ENCODE data around the gene CGGBP1.

Gene CGGBP1

GRCh38 chr3:88076712-88077111 is 17.9 kb upstream of the CGGBP1 start:
- TF ChIP-seq Cebpa-rat (IDR thresholded peaks at IDR 0.05), result no peak
- H3K36me3 ChIP-seq, result peaks cover 12 to 84% (median 64%) of the 10 kb centered on the region in 11 experiments; a peak in 21 of 22 replicates
- no peaks in the 10 kb centered on the region for H3K27me3 ChIP-seq
- no peaks in the 10 kb centered on the region for H3K4me1 ChIP-seq
- no peak overlapping the region for H3K9ac ChIP-seq
- H3K4me2 ChIP-seq, result no peak overlapping the region
- peaks cover 0 to 97% (median 17%) of the 10 kb centered on the region in 11 experiments; a peak in 13 of 22 replicates for H4K20me1 ChIP-seq
- no peak overlapping the region for H3K27ac ChIP-seq
- H3K9me3 ChIP-seq (replicated peaks in 1 of 11), result peaks cover 12 to 92% (median 72%) of the 10 kb centered on the region in 11 experiments
- no peak overlapping the region for H3K4me3 ChIP-seq

GRCh38 chr3:88075497-88075896 is 16.7 kb upstream of the CGGBP1 start:
- H3K9ac ChIP-seq, result no peak overlapping the region
- H3K36me3 ChIP-seq, result peaks cover 19 to 84% (median 66%) of the 10 kb centered on the region in 11 experiments; a peak in 20 of 22 replicates
- H3K27me3 ChIP-seq, result no peaks in the 10 kb centered on the region
- H3K4me2 ChIP-seq, result no peak overlapping the region
- no peaks in the 10 kb centered on the region for H3K4me1 ChIP-seq
- H4K20me1 ChIP-seq, result peaks cover 0 to 85% (median 17%) of the 10 kb centered on the region in 11 experiments; a peak in 13 of 22 replicates
- no peak for TF ChIP-seq Cebpa-rat (IDR thresholded peaks at IDR 0.05)
- H3K27ac ChIP-seq, result no peak overlapping the region
- peaks cover 24 to 92% (median 74%) of the 10 kb centered on the region in 11 experiments for H3K9me3 ChIP-seq (replicated peaks in 1 of 11)
- H3K4me3 ChIP-seq, result no peak overlapping the region

GRCh38 chr3:88075072-88075471 is 16.3 kb upstream of the CGGBP1 start:
- H3K9me3 ChIP-seq (replicated peaks in 1 of 11), result peaks cover 28 to 92% (median 78%) of the 10 kb centered on the region in 11 experiments
- no peak overlapping the region for H3K27ac ChIP-seq
- H3K36me3 ChIP-seq, result peaks cover 23 to 84% (median 68%) of the 10 kb centered on the region in 11 experiments; a peak in 20 of 22 replicates
- no peak for TF ChIP-seq Cebpa-rat (IDR thresholded peaks at IDR 0.05)
- H3K4me2 ChIP-seq, result no peak overlapping the region
- no peak overlapping the region for H3K4me3 ChIP-seq
- no peaks in the 10 kb centered on the region for H3K27me3 ChIP-seq
- no peaks in the 10 kb centered on the region for H3K4me1 ChIP-seq
- no peak overlapping the region for H3K9ac ChIP-seq
- H4K20me1 ChIP-seq, result peaks cover 0 to 80% (median 17%) of the 10 kb centered on the region in 11 experiments; a peak in 13 of 22 replicates

GRCh38 chr3:88061746-88062145 is 2.9 kb upstream of the CGGBP1 start:
- peak overlapping the region in 8 of 11 experiments; percentile 1 to 58 (median 30); a peak in 9 of 22 replicates for H3K27ac ChIP-seq
- H3K27me3 ChIP-seq, result no peaks in the 10 kb centered on the region
- peak overlapping the region in 10 of 11 experiments; percentile 4 to 98 (median 48); a peak in 11 of 22 replicates for H3K9ac ChIP-seq
- H3K36me3 ChIP-seq, result peaks cover 12 to 30% (median 21%) of the 10 kb centered on the region in 11 experiments; a peak in 21 of 22 replicates
- TF ChIP-seq Cebpa-rat (IDR thresholded peaks at IDR 0.05), result no peak
- H3K4me3 ChIP-seq, result peak overlapping the region; percentile 86 to 100 (median 97); a peak in 12 of 20 replicates
- peak overlapping the region; percentile 48 to 95 (median 88) for H3K4me2 ChIP-seq
- H4K20me1 ChIP-seq, result peaks cover 11 to 77% (median 47%) of the 10 kb centered on the region in 11 experiments; a peak in 18 of 22 replicates
- H3K4me1 ChIP-seq, result peaks cover 22 to 48% (median 39%) of the 10 kb centered on the region in 10 experiments
- H3K9me3 ChIP-seq (replicated peaks in 1 of 11), result peaks cover 0 to 32% (median 24%) of the 10 kb centered on the region in 11 experiments; a peak in 19 of 22 replicates

GRCh38 chr3:88059380-88060170 is 770 bp upstream of the CGGBP1 start:
- Histone ChIP-seq H3K9ac (peak overlapping the region; percentile 92 to 98 (median 95)), H3K36me3 (peaks cover 19 to 36% (median 27%) of the 10 kb centered on the region in 11 experiments), H3K4me3 (peak overlapping the region; percentile 86 to 100 (median 97)), H3K4me1 (peaks cover 22 to 61% (median 44%) of the 10 kb centered on the region in 10 experiments), H4K20me1 (peaks cover 11 to 76% (median 51%) of the 10 kb centered on the region in 11 experiments; a peak in 19 of 22 replicates), H3K27ac (peak overlapping the region; percentile 92 to 99 (median 96)), H3K9me3 (replicated peaks in 1 of 11) (peaks cover 0 to 11% (median 6%) of the 10 kb centered on the region in 11 experiments; a peak in 11 of 22 replicates), H3K4me2 (peak overlapping the region; percentile 80 to 95 (median 88)), H3K27me3 (no peaks in the 10 kb centered on the region)
- TF ChIP-seq Cebpa-rat (IDR thresholded peaks at IDR 0.05), result no peak

GRCh38 chr3:88058306-88058580 is 562 bp downstream of the CGGBP1 start:
- peaks cover 20 to 48% (median 31%) of the 10 kb centered on the region in 11 experiments for H3K36me3 ChIP-seq
- H3K4me1 ChIP-seq, result peaks cover 13 to 47% (median 35%) of the 10 kb centered on the region in 10 experiments
- peak overlapping the region; percentile 86 to 100 (median 97) for H3K4me3 ChIP-seq
- H3K27ac ChIP-seq, result peak overlapping the region; percentile 92 to 99 (median 96)
- no peak for TF ChIP-seq Cebpa-rat (IDR thresholded peaks at IDR 0.05)
- H3K9ac ChIP-seq, result peak overlapping the region; percentile 92 to 98 (median 95)
- peak overlapping the region; percentile 73 to 91 (median 76) for H3K4me2 ChIP-seq
- peaks cover 0 to 5% (median 0%) of the 10 kb centered on the region in 11 experiments; a peak in 5 of 22 replicates for H3K9me3 ChIP-seq (replicated peaks in 1 of 11)
- H3K27me3 ChIP-seq, result no peaks in the 10 kb centered on the region
- peaks cover 11 to 63% (median 45%) of the 10 kb centered on the region in 11 experiments; a peak in 19 of 22 replicates for H4K20me1 ChIP-seq

- peaks cover 13 to 42% (median 33%) of the 10 kb centered on the region in 10 experiments for H3K4me1 ChIP-seq
- H3K4me3 ChIP-seq, result peak overlapping the region; percentile 86 to 100 (median 97)
- H3K27me3 ChIP-seq, result no peaks in the 10 kb centered on the region
- peak overlapping the region; percentile 73 to 91 (median 76) for H3K4me2 ChIP-seq
- peaks cover 20 to 47% (median 30%) of the 10 kb centered on the region in 11 experiments for H3K36me3 ChIP-seq
- peaks cover 11 to 58% (median 44%) of the 10 kb centered on the region in 11 experiments; a peak in 18 of 22 replicates for H4K20me1 ChIP-seq
- TF ChIP-seq Cebpa-rat (IDR thresholded peaks at IDR 0.05), result no peak
- H3K9ac ChIP-seq, result peak overlapping the region; percentile 92 to 98 (median 95)
- H3K9me3 ChIP-seq (replicated peaks in 1 of 11), result peaks cover 0 to under 1% (median 0%) of the 10 kb centered on the region in 11 experiments; a peak in 2 of 22 replicates
- H3K27ac ChIP-seq, result peak overlapping the region; percentile 92 to 99 (median 96)
These were observed 1.0 kb downstream of the CGGBP1 start for GRCh38 chr3:88057630-88058305.

GRCh38 chr3:88046766-88047165 is 12.0 kb downstream of the CGGBP1 start:
- H3K9me3 ChIP-seq (replicated peaks in 1 of 11), result 0 out of 22 replicates have a peak, but pooled peaks cover 0 to 9% (median 0%) of the 10 kb centered on the region in 11 experiments
- H3K4me3 ChIP-seq, result no peak overlapping the region
- no peaks in the 10 kb centered on the region for H3K36me3 ChIP-seq
- H3K4me2 ChIP-seq, result no peak overlapping the region
- no peak overlapping the region for H3K27ac ChIP-seq
- H3K27me3 ChIP-seq, result no peaks in the 10 kb centered on the region
- no peak for TF ChIP-seq Cebpa-rat (IDR thresholded peaks at IDR 0.05)
- H4K20me1 ChIP-seq, result no peaks in the 10 kb centered on the region
- peaks cover 0 to 3% (median 0%) of the 10 kb centered on the region in 10 experiments; a peak in 1 of 20 replicates for H3K4me1 ChIP-seq
- H3K9ac ChIP-seq, result no peak overlapping the region
